H54 (cell line): ENCODE results near the gene KLK1.
"Not testable (repeated sequence)": the region's sequence is repeated elsewhere in the genome, so short reads cannot be mapped to it uniquely, and the experiment has no call there.

Experiments
- DNase-seq: peaks from one replicate; pipeline ENCODE4 v3.0.0; 2011; ENCODE audit warnings: low spot score, mixed read lengths; ENCODE audit not compliant: insufficient read length
- FAIRE-seq: peaks from 3 replicates; lab custom pipeline; 2011; peaks lifted over from hg19 to GRCh38; lab: Jason Lieb, UNC
- POLR2A ChIP-seq: IDR thresholded peaks from 2 replicates; pipeline ENCODE4 v1.6.1; 2011; ENCODE audit warnings: low read depth, mild to moderate bottlenecking, low read length

KLK1 gene

DNA sequence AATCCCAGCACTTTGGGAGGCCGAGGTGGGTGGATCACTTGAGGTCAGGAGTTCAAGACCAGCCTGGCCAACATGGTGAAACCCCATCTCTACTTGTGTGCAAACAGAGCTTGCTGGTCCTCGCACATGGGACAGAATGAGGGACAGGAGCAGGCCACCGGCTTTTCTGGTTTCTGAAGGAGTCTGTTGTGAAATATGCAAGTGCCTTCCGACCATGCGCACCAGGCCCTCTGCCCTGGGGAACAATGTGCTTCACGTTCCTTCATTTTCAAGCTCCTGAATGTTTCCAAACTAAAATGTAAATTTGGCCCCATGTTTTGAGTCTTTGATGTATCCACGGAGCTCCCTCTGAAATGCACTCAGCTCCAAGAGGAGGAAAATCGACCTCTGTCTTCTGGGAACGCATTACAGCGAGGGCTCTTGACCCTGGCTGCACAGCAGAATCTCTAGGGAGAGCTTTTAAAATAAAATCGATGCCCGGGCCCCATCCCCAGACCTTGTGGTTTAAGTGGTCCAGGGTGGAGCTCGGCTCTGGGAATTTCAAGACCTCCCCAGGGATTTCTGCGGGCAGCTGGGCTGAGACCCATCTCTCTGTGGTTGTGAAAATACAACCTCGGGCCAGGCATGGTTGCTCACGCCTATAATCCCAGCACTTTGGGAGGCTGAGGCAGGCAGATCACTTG lies 42.7 kb downstream of the KLK1 start:
- FAIRE-seq (no peak), DNase-seq (no peak)
- TF ChIP-seq POLR2A: no peak

DNA sequence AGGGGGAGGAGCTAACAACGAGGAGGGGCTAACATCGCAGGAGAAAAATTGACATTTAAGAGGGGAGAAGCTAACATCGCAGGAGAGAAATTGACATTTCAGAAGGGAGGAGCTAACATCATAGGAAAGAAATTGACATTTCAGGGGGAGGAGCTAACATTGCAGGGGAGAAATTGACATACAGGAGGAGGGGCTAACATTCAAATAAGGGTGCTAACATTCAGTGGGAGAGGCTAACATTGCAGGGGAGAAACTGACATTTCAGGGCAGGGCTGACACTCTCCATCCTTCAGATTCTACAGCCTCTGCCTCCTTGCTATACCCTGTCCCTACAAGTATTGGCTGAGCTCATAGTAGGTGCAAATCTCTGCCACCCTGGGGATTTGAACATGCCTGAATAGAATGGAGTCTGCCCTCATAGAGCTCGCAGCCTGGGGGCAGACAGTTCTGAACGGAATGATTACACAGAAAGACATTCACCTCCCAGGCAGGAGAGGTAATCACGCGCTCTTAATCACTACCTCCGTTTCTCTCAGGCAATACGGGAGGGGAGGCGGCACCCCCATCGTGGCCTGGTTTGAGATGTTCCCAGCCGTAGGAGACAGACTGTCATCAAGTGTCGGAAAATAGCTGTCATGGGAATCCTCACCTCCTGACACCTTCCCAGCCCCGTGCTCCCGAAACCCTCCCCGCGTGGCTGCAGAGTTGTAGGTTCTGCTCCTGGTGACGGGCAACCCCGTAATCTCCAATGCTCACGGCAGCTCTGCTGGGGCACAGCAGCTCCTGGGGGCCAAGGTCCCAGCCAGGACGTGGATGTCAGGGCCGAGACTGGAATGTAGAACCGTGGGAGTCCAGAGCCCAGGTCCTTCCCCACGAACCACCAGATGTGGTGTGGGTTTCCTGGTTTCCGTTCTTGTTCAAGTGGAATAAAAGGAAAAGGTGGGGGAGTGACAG lies 43.8 kb downstream of the KLK1 start:
- no peak for DNase-seq

DNA sequence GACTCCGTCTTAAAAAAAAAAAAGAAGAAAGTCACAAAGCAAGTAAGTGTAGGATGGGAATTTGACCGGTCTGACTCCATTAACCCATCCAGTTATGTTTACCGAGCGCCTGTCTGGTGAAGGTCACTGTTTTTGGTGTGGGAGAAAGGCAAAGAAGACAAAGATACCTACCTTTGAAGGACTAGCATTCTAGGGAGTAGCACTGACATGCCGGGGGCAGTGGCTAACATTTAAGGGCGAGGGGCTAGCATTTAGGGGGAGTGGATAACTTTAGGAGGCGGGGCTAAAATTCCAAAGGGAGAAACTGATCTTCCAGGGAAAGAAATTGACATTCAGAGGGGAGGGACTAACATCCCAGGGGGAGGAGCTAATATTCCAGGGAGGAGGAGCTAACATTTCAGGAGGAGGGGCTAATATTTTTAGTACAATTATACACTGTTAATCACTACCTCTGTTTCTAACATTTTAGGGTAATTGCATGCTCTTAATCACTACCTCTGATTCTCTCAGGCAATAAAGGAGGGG lies 44.6 kb downstream of the KLK1 start:
- FAIRE-seq (no peak), DNase-seq (no peak)
- no peak for TF ChIP-seq POLR2A

More for the DNA sequence above, 43.8 kb downstream of the KLK1 start:
- no peak for FAIRE-seq
- no peak for TF ChIP-seq POLR2A

DNA sequence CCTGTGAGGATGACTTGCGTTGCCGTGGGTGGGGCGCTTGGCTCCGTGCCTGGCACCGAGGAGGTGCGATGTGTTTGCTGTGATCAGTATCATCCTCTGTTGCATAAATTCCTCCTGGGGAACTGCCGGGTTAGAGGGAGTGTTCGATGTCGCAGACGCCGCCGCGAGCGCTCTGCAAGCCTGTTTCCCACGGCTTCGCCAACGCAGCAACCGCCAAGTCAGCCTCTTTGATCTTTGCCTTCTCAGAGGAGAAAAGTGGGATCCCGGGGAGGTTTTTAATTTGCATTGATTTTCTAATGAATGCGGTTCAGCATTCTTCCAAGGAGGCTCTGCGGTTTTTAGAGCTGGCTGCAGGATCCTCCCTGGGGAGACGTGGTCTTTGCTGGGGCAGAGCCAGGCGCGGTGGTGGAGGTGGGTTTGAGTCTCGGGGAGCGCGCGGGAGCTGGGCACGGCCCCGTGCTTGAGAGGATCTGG lies 45.7 kb downstream of the KLK1 start:
- no peak for FAIRE-seq
- DNase-seq: no peak
- no peak for TF ChIP-seq POLR2A

DNA sequence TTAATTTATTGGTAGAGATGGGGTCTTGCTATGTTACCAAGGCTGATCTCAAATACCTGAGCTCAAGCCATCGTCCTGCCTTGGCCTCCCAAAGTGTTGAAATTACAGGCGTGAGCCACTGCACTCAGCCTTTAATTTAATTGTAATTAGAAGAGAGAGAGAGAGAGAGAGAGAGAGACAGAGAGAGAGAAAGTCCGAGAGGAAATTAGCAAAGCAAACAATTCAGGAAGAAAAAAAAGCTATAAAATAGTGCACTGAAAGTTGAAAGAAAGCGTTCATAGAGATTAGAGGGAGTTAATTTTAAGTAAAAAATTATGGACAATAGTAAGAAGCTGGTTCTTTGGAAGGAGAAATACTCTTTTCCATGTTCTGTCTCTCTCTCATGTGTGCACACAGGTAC lies 46.3 kb downstream of the KLK1 start:
- DNase-seq (no peak), FAIRE-seq (no peak)
- no peak for TF ChIP-seq POLR2A

DNA sequence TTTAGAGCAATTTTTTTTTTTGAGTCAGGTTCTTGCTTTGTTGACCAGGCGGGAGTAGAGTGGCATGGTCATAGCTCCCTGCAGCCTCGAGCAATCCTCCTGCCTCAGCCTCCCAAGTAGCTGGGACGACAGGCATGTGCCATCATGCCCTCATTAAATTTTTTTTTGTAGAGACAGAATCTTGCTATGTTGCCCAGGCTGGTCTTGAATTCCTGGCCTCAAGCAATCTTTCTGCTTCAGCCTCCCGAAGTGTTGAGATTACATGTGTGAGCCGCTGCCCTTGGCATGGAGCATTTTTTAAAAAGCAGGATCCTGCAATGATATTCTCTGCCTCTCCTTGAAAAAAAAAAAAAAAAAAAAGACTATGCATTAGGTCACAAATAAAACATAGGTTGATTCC lies 47.5 kb downstream of the KLK1 start:
- no peak for FAIRE-seq
- no peak for TF ChIP-seq POLR2A
- no peak for DNase-seq

DNA sequence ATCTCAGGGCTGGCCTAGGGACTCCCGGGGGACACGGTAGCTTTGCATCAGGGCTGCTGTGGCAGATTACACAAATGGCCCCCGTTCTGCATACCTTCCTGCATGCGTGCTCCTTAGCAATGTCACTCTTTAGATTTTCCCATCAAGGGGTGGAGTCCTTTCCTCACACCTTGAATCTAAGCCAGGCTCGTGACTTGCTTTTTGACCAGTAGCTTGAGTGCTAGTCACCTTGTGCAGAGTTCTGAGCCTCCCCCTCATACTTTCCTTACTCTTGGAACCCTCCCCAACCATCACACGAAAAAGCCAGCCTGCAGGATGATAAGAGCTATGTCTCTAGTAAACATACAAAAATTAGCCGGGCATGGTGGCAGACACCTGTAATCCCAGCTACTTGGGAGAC lies 50.1 kb downstream of the KLK1 start:
- not testable (repeated sequence) for FAIRE-seq, DNase-seq

DNA sequence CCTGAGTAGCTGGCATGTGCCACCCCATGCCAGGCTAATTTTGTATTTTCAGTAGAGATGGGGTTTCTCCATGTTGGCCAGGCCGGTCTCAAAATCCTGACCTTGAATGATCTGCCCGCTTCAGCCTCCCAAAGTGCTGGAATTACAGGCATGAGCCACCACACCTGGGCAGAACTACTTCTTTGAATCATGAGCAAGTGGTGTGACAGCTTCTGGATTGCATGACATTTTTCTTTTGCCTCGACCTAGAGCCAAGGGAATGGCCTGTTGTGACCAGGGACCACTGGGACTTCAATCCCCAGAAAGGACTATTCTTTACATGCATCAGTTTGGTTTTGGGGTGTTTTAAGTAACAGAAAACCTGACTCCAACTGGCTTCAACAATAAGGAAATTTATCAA lies 50.7 kb downstream of the KLK1 start:
- FAIRE-seq, DNase-seq: not testable (repeated sequence)

DNA sequence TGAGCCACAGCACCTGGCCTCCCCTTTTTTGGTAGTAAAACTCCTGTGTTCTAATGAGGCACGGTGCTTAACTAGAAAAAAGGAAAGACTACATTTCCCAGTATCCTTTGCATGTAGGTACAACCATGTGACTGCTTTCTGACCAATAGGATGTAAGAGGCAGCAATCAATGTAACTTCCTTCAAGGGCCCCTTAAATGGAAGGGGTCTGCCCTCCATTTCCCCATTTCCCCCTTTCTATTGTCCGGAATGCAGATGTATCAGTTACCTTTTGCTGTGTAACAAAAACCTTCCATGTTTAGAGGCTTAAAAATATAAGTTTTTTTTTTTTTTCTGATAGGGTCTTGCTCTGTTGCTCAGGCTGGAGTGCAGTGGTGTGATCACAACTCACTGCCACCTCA lies 51.1 kb downstream of the KLK1 start:
- no peak for TF ChIP-seq POLR2A
- no peak for DNase-seq
- FAIRE-seq: no peak

DNA sequence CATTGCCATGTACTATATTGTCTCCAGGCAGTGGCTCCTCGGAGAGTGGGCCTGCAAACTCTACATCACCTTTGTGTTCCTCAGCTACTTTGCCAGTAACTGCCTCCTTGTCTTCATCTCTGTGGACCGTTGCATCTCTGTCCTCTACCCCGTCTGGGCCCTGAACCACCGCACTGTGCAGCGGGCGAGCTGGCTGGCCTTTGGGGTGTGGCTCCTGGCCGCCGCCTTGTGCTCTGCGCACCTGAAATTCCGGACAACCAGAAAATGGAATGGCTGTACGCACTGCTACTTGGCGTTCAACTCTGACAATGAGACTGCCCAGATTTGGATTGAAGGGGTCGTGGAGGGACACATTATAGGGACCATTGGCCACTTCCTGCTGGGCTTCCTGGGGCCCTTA lies 52.7 kb downstream of the KLK1 start:
- no peak for FAIRE-seq

DNA sequence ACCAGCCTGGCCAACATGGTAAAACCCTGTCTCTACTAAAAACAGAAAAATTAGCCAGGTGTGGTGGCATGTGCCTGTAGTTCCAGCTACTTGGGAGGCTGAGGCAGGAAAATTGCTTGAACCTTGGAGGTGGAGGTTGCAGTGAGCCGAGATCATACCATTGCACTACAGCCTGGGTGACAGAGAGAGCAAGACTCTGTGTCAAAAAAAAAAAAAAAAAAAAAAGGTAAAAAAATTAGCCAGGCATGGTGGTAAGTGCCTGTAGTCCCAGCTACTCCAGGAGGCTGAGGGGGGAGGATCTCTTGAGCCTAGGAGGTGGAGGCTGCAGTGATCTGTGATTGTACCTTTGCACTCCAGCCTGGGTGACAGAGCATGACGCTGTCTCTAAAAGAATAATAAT lies 53.4 kb downstream of the KLK1 start, which contains the start of gene GPR32:
Gene GPR32 (plus strand): TSS at position 301 of the 400 bp plus-strand sequence. CDS start 137 bp downstream, outside the sequence.
- DNase-seq, FAIRE-seq: not testable (repeated sequence)

More for the DNA sequence above, 52.7 kb downstream of the KLK1 start:
- DNase-seq: no peak
- TF ChIP-seq POLR2A: no peak
